Measurements from ENCODE around the gene PRKCA. TPM values are rescaled to one million over a fixed set of nuclear protein-coding genes. Genes with fewer than 3 reads are reported as not detected.
"Not testable (repeated sequence)": the region's sequence is repeated elsewhere in the genome, so short reads cannot be mapped to it uniquely, and the experiment has no call there.

The PRKCA gene
- total and polyA plus RNA-seq, 2 donors (not counting 3 experiments of a cell fraction or from before 2014, with no cell fraction given), result 7.5 to 34.2 TPM

DNA sequence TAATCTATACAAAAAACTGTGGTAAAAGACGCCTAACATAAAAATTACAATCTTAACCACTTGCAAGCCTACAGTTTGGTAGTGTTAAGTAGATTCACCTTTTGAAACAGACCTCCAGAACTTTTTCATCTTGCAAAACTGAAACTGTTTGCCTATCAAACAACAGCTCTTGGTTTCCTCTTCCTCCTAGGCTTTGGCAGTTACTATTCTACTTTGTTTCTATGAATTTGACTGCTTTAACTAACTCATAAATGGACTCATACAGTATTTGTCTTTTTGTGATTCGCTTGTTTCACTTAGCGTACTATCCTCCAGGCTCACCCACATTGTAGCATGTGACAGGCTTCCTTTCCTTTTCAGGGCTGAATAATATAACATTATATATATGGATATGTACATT, 97.0 kb downstream of the PRKCA start:
- H4K20me1 ChIP-seq (replicated peaks; ENCODE audit: control insufficient read depth, extremely low read depth, insufficient read depth, low read length), result no peaks in the 10 kb centered on the region
- H3K9ac ChIP-seq (replicated peaks; ENCODE audit: extremely low read depth, insufficient read depth, low read length), result no peak overlapping the region
- H3K9me3 ChIP-seq (replicated peaks; ENCODE audit: control insufficient read depth, insufficient read depth, low read length), result no peaks in the 10 kb centered on the region
- H3K27ac ChIP-seq (ENCODE audit: insufficient read depth, low read depth, low read length), result no peak overlapping the region
- no peak overlapping the region for H3K4me2 ChIP-seq (ENCODE audit: insufficient read depth, low read length)
- no peaks in the 10 kb centered on the region for H3K27me3 ChIP-seq (ENCODE audit: control insufficient read depth in 2 of 2, insufficient read depth in 2 of 2, low read length in 2 of 2)
- ChIA-PET POLR2A (no interaction called here), CTCF (no interaction called here)
- no peak overlapping the region for H3K4me3 ChIP-seq (replicated peaks in 1 of 3; ENCODE audit: insufficient read depth in 1 of 3, low read depth in 1 of 3, low read length in 3 of 3)
- DNase-seq (ENCODE audit: low read depth, low spot score), result no peak
- BruUV-seq (replicated peaks), result no TSS peak
- H3K4me1 ChIP-seq (ENCODE audit: control insufficient read depth, extremely low read depth, insufficient read depth, low read length), result no peaks in the 10 kb centered on the region
- intact Hi-C loops (cut with micrococcal nuclease) (no loop called here), dilution Hi-C loops (cut with MboI; ENCODE audit: extremely low pct_ligation_motif_present, low sequenced_read_pairs) (no loop called here)
- H2AFZ ChIP-seq (ENCODE audit: low read depth, low read length), result no peak overlapping the region
- no peaks in the 10 kb centered on the region for H3K36me3 ChIP-seq (ENCODE audit: control insufficient read depth in 2 of 2, extremely low read depth in 1 of 2, insufficient read depth in 2 of 2, low read length in 2 of 2)
- H3K9me1 ChIP-seq (replicated peaks; ENCODE audit: control insufficient read depth, extremely low read depth, insufficient read depth, low read length), result no peaks in the 10 kb centered on the region
- peaks cover 13% of the 10 kb centered on the region for H3K79me2 ChIP-seq (ENCODE audit: control insufficient read depth, insufficient read depth, low read length)
- no peak for FAIRE-seq
- TF ChIP-seq JUN (IDR thresholded peaks at IDR 0.05; ENCODE audit: borderline replicate concordance, insufficient read depth, insufficient read length, low read depth), result no peak
- no peak for TF ChIP-seq MYC (IDR thresholded peaks at IDR 0.05; ENCODE audit: low read depth, low read length)
- no peak for TF ChIP-seq POLR2A (IDR thresholded peaks at IDR 0.05; ENCODE audit: low read depth, low read length)
- TF ChIP-seq FOS (IDR thresholded peaks at IDR 0.05; ENCODE audit: borderline replicate concordance, insufficient read depth, low read length), result no peak
- no peak for TF ChIP-seq POLR2AphosphoS5 (IDR thresholded peaks at IDR 0.05; ENCODE audit: insufficient read depth, low read depth, low read length)
- TF ChIP-seq, protein P1, sequence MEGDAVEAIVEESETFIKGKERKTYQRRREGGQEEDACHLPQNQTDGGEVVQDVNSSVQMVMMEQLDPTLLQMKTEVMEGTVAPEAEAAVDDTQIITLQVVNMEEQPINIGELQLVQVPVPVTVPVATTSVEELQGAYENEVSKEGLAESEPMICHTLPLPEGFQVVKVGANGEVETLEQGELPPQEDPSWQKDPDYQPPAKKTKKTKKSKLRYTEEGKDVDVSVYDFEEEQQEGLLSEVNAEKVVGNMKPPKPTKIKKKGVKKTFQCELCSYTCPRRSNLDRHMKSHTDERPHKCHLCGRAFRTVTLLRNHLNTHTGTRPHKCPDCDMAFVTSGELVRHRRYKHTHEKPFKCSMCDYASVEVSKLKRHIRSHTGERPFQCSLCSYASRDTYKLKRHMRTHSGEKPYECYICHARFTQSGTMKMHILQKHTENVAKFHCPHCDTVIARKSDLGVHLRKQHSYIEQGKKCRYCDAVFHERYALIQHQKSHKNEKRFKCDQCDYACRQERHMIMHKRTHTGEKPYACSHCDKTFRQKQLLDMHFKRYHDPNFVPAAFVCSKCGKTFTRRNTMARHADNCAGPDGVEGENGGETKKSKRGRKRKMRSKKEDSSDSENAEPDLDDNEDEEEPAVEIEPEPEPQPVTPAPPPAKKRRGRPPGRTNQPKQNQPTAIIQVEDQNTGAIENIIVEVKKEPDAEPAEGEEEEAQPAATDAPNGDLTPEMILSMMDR (IDR thresholded peaks at IDR 0.05; ENCODE audit: extremely low read depth in 1 of 2, insufficient read depth in 1 of 2, low read depth in 1 of 2, low read length in 2 of 2), result no peak

DNA sequence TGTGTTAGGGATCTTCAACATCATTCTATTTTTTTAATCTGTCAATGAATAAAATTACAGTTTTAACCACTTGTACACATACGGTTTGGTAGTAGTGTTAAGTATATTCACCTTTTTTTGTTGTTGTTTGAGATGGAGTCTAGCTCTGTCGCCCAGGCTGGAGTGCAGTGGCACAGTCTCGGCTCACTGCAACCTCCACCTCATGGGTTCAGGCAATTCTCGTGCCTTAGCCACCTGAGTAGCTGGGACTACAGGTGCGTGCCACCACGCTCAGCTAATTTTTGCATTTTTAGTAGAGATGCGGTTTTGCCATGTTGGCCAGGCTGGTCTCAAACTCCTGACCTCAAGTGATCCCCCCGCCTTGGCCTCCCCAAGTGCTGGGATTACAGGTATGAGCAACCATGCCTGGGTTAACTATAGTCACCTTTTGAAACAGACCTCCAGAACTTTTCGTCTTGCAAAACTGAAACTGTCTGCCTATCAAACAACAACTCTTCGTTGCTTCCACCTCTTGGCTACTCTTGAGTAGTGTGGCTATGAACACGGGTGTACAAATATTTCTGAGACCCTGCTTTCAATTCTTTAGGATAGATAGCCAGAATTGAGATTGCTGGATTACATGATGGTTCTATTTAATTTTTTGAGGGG, 97.8 kb downstream of the PRKCA start:
- not testable (repeated sequence) for FAIRE-seq; DNase-seq (ENCODE audit: low read depth, low spot score)

More for the DNA sequence above, 97.8 kb downstream of the PRKCA start:
- H3K9ac ChIP-seq (replicated peaks; ENCODE audit: extremely low read depth, insufficient read depth, low read length); POLR2A ChIA-PET; H3K9me3 ChIP-seq (replicated peaks; ENCODE audit: control insufficient read depth, insufficient read depth, low read length); dilution Hi-C loops (cut with MboI; ENCODE audit: extremely low pct_ligation_motif_present, low sequenced_read_pairs); H3K4me1 ChIP-seq (ENCODE audit: control insufficient read depth, extremely low read depth, insufficient read depth, low read length); intact Hi-C loops (cut with micrococcal nuclease); H4K20me1 ChIP-seq (replicated peaks; ENCODE audit: control insufficient read depth, extremely low read depth, insufficient read depth, low read length); H3K4me2 ChIP-seq (ENCODE audit: insufficient read depth, low read length); H2AFZ ChIP-seq (ENCODE audit: low read depth, low read length); H3K27me3 ChIP-seq (ENCODE audit: control insufficient read depth in 2 of 2, insufficient read depth in 2 of 2, low read length in 2 of 2); H3K36me3 ChIP-seq (ENCODE audit: control insufficient read depth in 2 of 2, extremely low read depth in 1 of 2, insufficient read depth in 2 of 2, low read length in 2 of 2); H3K9me1 ChIP-seq (replicated peaks; ENCODE audit: control insufficient read depth, extremely low read depth, insufficient read depth, low read length); CTCF ChIA-PET; H3K4me3 ChIP-seq (replicated peaks in 1 of 3; ENCODE audit: insufficient read depth in 1 of 3, low read depth in 1 of 3, low read length in 3 of 3); BruUV-seq (replicated peaks); H3K27ac ChIP-seq (ENCODE audit: insufficient read depth, low read depth, low read length): not testable (repeated sequence)
- peaks cover 15% of the 10 kb centered on the region for H3K79me2 ChIP-seq (ENCODE audit: control insufficient read depth, insufficient read depth, low read length)

Data from endothelial cell of umbilical vein (primary cell).